GM12878 (cell line): ENCODE measurements around the gene F12. TPM values are rescaled to one million over a fixed set of nuclear protein-coding genes. Genes with fewer than 3 reads are reported as not detected.

Source experiments
- ASH2L ChIP-seq: fragments of 300-600, 200-600 bp; sonication (generic); IDR thresholded peaks from 2 replicates; pipeline ENCODE4 v1.6.1; 2017; ENCODE audit warnings: low read depth, mild to moderate bottlenecking, borderline replicate concordance
- BCL3 ChIP-seq: IDR thresholded peaks from 2 replicates; pipeline ENCODE4 v1.6.1; 2011; ENCODE audit warnings: borderline replicate concordance, low read depth, mild to moderate bottlenecking, moderate library complexity, low read length; ENCODE audit not compliant: insufficient read depth, poor library complexity, severe bottlenecking
- BHLHE40 ChIP-seq, 2 experiments: fragments of 450-650 bp in 1 of 2; IDR thresholded peaks; 2 replicates each; pipeline ENCODE4 v1.6.1; 2011 to 2017; ENCODE audit warnings: low read depth in 2 of 2, borderline replicate concordance in 1 of 2, improper control_type of control experiment in 1 of 2, low read length in 1 of 2, mild to moderate bottlenecking in 1 of 2
- E2F4 ChIP-seq: IDR thresholded peaks from 2 replicates; pipeline ENCODE4 v1.6.1; 2012; ENCODE audit warnings: low read depth, low read length, improper control_type of control experiment
- EGR1 ChIP-seq, 2 experiments: IDR thresholded peaks; 1 replicate in 1 of 2; 2 replicates in 1 of 2; pipeline ENCODE4 v1.6.1; 2011 to 2012; ENCODE audit warnings: low read depth in 2 of 2, low read length in 2 of 2, borderline replicate concordance in 1 of 2, mild to moderate bottlenecking in 1 of 2, moderate library complexity in 1 of 2
- ELK1 ChIP-seq: IDR thresholded peaks from 2 replicates; pipeline ENCODE4 v1.6.1; 2012; ENCODE audit warnings: low read depth, low read length, improper control_type of control experiment
- EZH2 ChIP-seq: IDR thresholded peaks from 2 replicates; pipeline ENCODE4 v1.6.1; 2012; ENCODE audit warnings: low read depth, mild to moderate bottlenecking, control low read depth, inconsistent platforms, low read length, borderline replicate concordance; ENCODE audit not compliant: control insufficient read depth
- FOS ChIP-seq: IDR thresholded peaks from 3 replicates; pipeline ENCODE4 v1.6.1; 2011; ENCODE audit warnings: borderline replicate concordance; ENCODE audit not compliant: insufficient read length; ENCODE audit errors: extremely low read depth
- MTA3 ChIP-seq: IDR thresholded peaks from 2 replicates; pipeline ENCODE4 v1.6.1; 2012; ENCODE audit warnings: low read length, inconsistent platforms, borderline replicate concordance
- NFIC ChIP-seq: IDR thresholded peaks from 2 replicates; pipeline ENCODE4 v1.6.1; 2012; ENCODE audit warnings: low read depth, mild to moderate bottlenecking, inconsistent platforms, low read length, moderate library complexity
- NR2F1 ChIP-seq: fragments of 450-650 bp; conservative IDR thresholded peaks from 2 replicates; pipeline ENCODE4 v1.6.1; 2017; ENCODE audit warnings: mild to moderate bottlenecking
- POLR2A ChIP-seq: IDR thresholded peaks from 2 replicates; pipeline ENCODE4 v1.6.1; 2011; ENCODE audit warnings: low read depth, mild to moderate bottlenecking, low read length
- POLR2AphosphoS5 ChIP-seq: IDR thresholded peaks from 2 replicates; pipeline ENCODE4 v1.6.1; 2011; ENCODE audit warnings: mild to moderate bottlenecking, low read length, inconsistent platforms
- RAD21 ChIP-seq: IDR thresholded peaks from 2 replicates; pipeline ENCODE4 v1.6.1; 2011; ENCODE audit warnings: mild to moderate bottlenecking, low read depth, low read length, moderate library complexity; ENCODE audit not compliant: insufficient read depth
- RB1 ChIP-seq: fragments of 450-650 bp; formaldehyde crosslinking; IDR thresholded peaks from 2 replicates; pipeline ENCODE4 v1.6.1; 2017; ENCODE audit warnings: mild to moderate bottlenecking, borderline replicate concordance
- SIX5 ChIP-seq: IDR thresholded peaks from 2 replicates; pipeline ENCODE4 v1.6.1; 2011; ENCODE audit warnings: mild to moderate bottlenecking, low read depth, low read length, moderate library complexity; ENCODE audit not compliant: severe bottlenecking
- SKIL ChIP-seq: fragments of 450-650 bp; IDR thresholded peaks from 2 replicates; pipeline ENCODE4 v1.6.1; 2017; ENCODE audit warnings: mild to moderate bottlenecking, low read depth, inconsistent platforms; ENCODE audit not compliant: poor library complexity, severe bottlenecking
- SMAD1 ChIP-seq: fragments of 450-650 bp; IDR thresholded peaks from 2 replicates; pipeline ENCODE4 v1.6.1; 2018; ENCODE audit warnings: mild to moderate bottlenecking, low read depth; ENCODE audit not compliant: partially characterized antibody
- TBL1XR1 ChIP-seq: IDR thresholded peaks from 2 replicates; pipeline ENCODE4 v1.6.1; 2012; ENCODE audit warnings: low read depth, low read length, improper control_type of control experiment
- YY1 ChIP-seq: IDR thresholded peaks from 2 replicates; pipeline ENCODE4 v1.6.1; 2011; ENCODE audit warnings: low read depth, mild to moderate bottlenecking, low read length
- polyA plus RNA-seq, 11 experiments: library from polyadenylated mRNA; depleted of rRNA in 4 of 11; unstranded in 6 of 11; stranded (reverse) in 5 of 11; fragments of >200 nt; fragmentation: Nextera tagmentation in 4 of 11; fragmentation: Illumina TruSeq in 1 of 11; extraction: Ambion mirVana in 4 of 11; extraction: Trizol in 1 of 11; gene quantifications; 1 replicate in 1 of 11; 2 replicates in 10 of 11; pipeline versions ENCODE4 v1.2.1 to v1.2.3, GENCODE V29; 2011 to 2016; ENCODE audit warnings: inconsistent platforms in 2 of 11, missing spikeins in 2 of 11, low read depth in 1 of 11
- total RNA-seq, 4 experiments: library from RNA; depleted of rRNA in 3 of 4; stranded (reverse); fragments of >200 nt in 3 of 4; fragmentation: Illumina TruSeq in 1 of 4; extraction: Trizol in 1 of 4; gene quantifications; 2 replicates each; pipeline versions ENCODE4 v1.2.1 to v1.2.3, GENCODE V29; 2013 to 2021
- TF ChIP-seq, protein P1 (sequence below): fragments of 450-650 bp; IDR thresholded peaks from 2 replicates; pipeline ENCODE4 v1.6.1; 2016; ENCODE audit warnings: mild to moderate bottlenecking

The F12 gene
- total and polyA plus RNA-seq, 10 of the 15 experiments (the other 5 are each of a cell fraction or from before 2014, with no cell fraction given), result 0.25 to 11.3 (median 5.5) TPM

GRCh38 chr5:177362610-177363507 is 46.5 kb downstream of the F12 start (continued):
- TF ChIP-seq RAD21 (no peak), RB1 (peak; percentile 54; the same call in 1 of the 2 replicates), EGR1 (IDR thresholded peaks at IDR 0.05; ENCODE audit: borderline replicate concordance in 1 of 2, low read depth in 2 of 2, low read length in 2 of 2) (peak in 1 of 2 experiments; percentile 56; a peak in 1 of 3 replicates), E2F4 (no peak), SMAD1 (no peak), SIX5 (no peak), NR2F1 (peak; percentile 88), FOS (no peak), SKIL (no peak), POLR2AphosphoS5 (no peak; the same call in 1 of the 2 replicates), EZH2 (no peak), BCL3 (peak; percentile 54), ELK1 (no peak), MTA3 (no peak), YY1 (0 out of 2 replicates have a peak, but pooled peaks have one; percentile 24), POLR2A (peak; percentile 59), ASH2L (no peak), BHLHE40 (IDR thresholded peaks at IDR 0.05; ENCODE audit: borderline replicate concordance in 1 of 2, low read depth in 2 of 2, low read length in 1 of 2) (peak; percentile 70 to 90), TBL1XR1 (0 out of 2 replicates have a peak, but pooled peaks have one; percentile 44), NFIC (no peak)
- TF ChIP-seq, protein P1, sequence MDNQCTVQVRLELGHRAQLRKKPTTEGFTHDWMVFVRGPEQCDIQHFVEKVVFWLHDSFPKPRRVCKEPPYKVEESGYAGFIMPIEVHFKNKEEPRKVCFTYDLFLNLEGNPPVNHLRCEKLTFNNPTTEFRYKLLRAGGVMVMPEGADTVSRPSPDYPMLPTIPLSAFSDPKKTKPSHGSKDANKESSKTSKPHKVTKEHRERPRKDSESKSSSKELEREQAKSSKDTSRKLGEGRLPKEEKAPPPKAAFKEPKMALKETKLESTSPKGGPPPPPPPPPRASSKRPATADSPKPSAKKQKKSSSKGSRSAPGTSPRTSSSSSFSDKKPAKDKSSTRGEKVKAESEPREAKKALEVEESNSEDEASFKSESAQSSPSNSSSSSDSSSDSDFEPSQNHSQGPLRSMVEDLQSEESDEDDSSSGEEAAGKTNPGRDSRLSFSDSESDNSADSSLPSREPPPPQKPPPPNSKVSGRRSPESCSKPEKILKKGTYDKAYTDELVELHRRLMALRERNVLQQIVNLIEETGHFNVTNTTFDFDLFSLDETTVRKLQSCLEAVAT, result no peak
